Neural cell (in vitro differentiated cells): ENCODE measurements around the gene PPP1R8. TPM values are rescaled to one million over a fixed set of nuclear protein-coding genes. Genes with fewer than 3 reads are reported as not detected.

Experiments used
- H2AFZ ChIP-seq: fragments of 200-600, 300-800 bp; sonication (generic), shearing (Covaris generic); 2 replicates; pipeline ENCODE4 v1.6.0; 2014; ENCODE audit warnings: low read depth, mild to moderate bottlenecking, antibody characterized with exemption, low read length, moderate library complexity
- H3F3A ChIP-seq: fragments of 200-600 bp; shearing (Covaris generic); 2 replicates; pipeline ENCODE4 v1.6.1; 2016; ENCODE audit warnings: mild to moderate bottlenecking, moderate library complexity, mixed read lengths, antibody characterized with exemption, low read length; ENCODE audit not compliant: insufficient read depth, poor library complexity, severe bottlenecking
- H3K27ac ChIP-seq: fragments of 200-600, 300-800 bp; sonication (generic), shearing (Covaris generic); 2 replicates; pipeline ENCODE4 v1.5.1; 2014; ENCODE audit warnings: mild to moderate bottlenecking, low read length, moderate library complexity
- H3K27me3 ChIP-seq: fragments of 300-800, 200-600 bp; sonication (generic), shearing (Covaris generic); 2 replicates; pipeline ENCODE4 v1.6.0; 2014; ENCODE audit warnings: mild to moderate bottlenecking, low read depth, low read length, moderate library complexity; ENCODE audit not compliant: insufficient read depth
- H3K36me3 ChIP-seq: fragments of 300-800, 200-600 bp; sonication (generic), shearing (Covaris generic); 2 replicates; pipeline ENCODE4 v1.5.1; 2014; ENCODE audit warnings: mild to moderate bottlenecking, antibody characterized with exemption, low read length, moderate library complexity; ENCODE audit not compliant: insufficient read depth
- H3K4me2 ChIP-seq: fragments of 300-800, 200-600 bp; sonication (generic), shearing (Covaris generic); 2 replicates; pipeline ENCODE4 v1.6.0; 2014; ENCODE audit warnings: mild to moderate bottlenecking, low read length
- H3K4me3 ChIP-seq: fragments of 300-800, 200-600 bp; sonication (generic), shearing (Covaris generic); 2 replicates; pipeline ENCODE4 v1.5.1; 2014; ENCODE audit warnings: mild to moderate bottlenecking, low read length, moderate library complexity
- H3K79me2 ChIP-seq: fragments of 200-600 bp; shearing (Covaris generic); replicated peaks from 2 replicates; pipeline ENCODE4 v1.6.0; 2014; ENCODE audit warnings: mild to moderate bottlenecking, low read length, moderate library complexity; ENCODE audit not compliant: insufficient read depth
- H3K9ac ChIP-seq: fragments of 300-800, 200-600 bp; sonication (generic), shearing (Covaris generic); 2 replicates; pipeline ENCODE4 v1.6.1; 2016; ENCODE audit warnings: mild to moderate bottlenecking, low read length, mixed read lengths
- H3K9me2 ChIP-seq: fragments of 200-600 bp; shearing (Covaris generic); 2 replicates; pipeline ENCODE4 v1.6.1; 2016; ENCODE audit warnings: mild to moderate bottlenecking, low read length, mixed read lengths; ENCODE audit not compliant: insufficient read depth
- H3K9me3 ChIP-seq: fragments of 200-600, 300-800 bp; sonication (generic), shearing (Covaris generic); 2 replicates; pipeline ENCODE4 v1.6.1; 2016; ENCODE audit warnings: mild to moderate bottlenecking, mixed run types, low read length, moderate library complexity, mixed read lengths
- H4K20me1 ChIP-seq: fragments of 200-600 bp; shearing (Covaris generic); 2 replicates; pipeline ENCODE4 v1.6.1; 2016; ENCODE audit warnings: mild to moderate bottlenecking, mixed run types; ENCODE audit not compliant: insufficient read depth
- EP300 ChIP-seq: fragments of 450-650 bp; conservative IDR thresholded peaks from 2 replicates; pipeline ENCODE4 v1.6.1; 2014; ENCODE audit warnings: antibody characterized with exemption, mild to moderate bottlenecking, moderate library complexity; ENCODE audit not compliant: poor library complexity, severe bottlenecking
- EZH2 ChIP-seq: fragments of 200-600, 300-800 bp; shearing (Covaris generic), sonication (generic); IDR thresholded peaks from 2 replicates; pipeline ENCODE4 v1.6.1; 2014; ENCODE audit warnings: antibody characterized with exemption, low read length, borderline replicate concordance, mild to moderate bottlenecking; ENCODE audit not compliant: insufficient read depth, poor library complexity, severe bottlenecking
- MXI1 ChIP-seq: fragments of 450-650 bp; conservative IDR thresholded peaks from 2 replicates; pipeline ENCODE4 v1.6.1; 2014; ENCODE audit warnings: antibody characterized with exemption, mild to moderate bottlenecking; ENCODE audit not compliant: poor library complexity, severe bottlenecking
- POLR2AphosphoS5 ChIP-seq: IDR thresholded peaks from 2 replicates; pipeline ENCODE4 v1.6.1; 2012
- RAD21 ChIP-seq: fragments of 450-650 bp; conservative IDR thresholded peaks from 2 replicates; pipeline ENCODE4 v1.6.1; 2014; ENCODE audit warnings: antibody characterized with exemption, mild to moderate bottlenecking, moderate library complexity
- SMC3 ChIP-seq: fragments of 450-650 bp; conservative IDR thresholded peaks from 2 replicates; pipeline ENCODE4 v1.6.1; 2014; ENCODE audit warnings: antibody characterized with exemption, mild to moderate bottlenecking, moderate library complexity; ENCODE audit not compliant: poor library complexity
- TAF1 ChIP-seq: IDR thresholded peaks from 2 replicates; pipeline ENCODE4 v1.6.1; 2012; ENCODE audit warnings: low read depth
- polyA plus RNA-seq: library from polyadenylated mRNA; depleted of rRNA; stranded (reverse); fragments of >200 nt; gene quantifications from 2 replicates; pipeline ENCODE4 v1.2.3, GENCODE V29; 2014
- TF ChIP-seq, protein P1 (sequence below): IDR thresholded peaks from 2 replicates; pipeline ENCODE4 v1.6.1; 2012; ENCODE audit warnings: borderline replicate concordance
- TF ChIP-seq, protein P2 (sequence below): fragments of 450-650 bp; IDR thresholded peaks from 2 replicates; pipeline ENCODE4 v1.5.1; 2014; ENCODE audit warnings: antibody characterized with exemption, mild to moderate bottlenecking, moderate library complexity; ENCODE audit not compliant: poor library complexity, severe bottlenecking

The PPP1R8 gene
- polyA plus RNA-seq, 1 donor from 2014 or later = 90.1 TPM

DNA sequence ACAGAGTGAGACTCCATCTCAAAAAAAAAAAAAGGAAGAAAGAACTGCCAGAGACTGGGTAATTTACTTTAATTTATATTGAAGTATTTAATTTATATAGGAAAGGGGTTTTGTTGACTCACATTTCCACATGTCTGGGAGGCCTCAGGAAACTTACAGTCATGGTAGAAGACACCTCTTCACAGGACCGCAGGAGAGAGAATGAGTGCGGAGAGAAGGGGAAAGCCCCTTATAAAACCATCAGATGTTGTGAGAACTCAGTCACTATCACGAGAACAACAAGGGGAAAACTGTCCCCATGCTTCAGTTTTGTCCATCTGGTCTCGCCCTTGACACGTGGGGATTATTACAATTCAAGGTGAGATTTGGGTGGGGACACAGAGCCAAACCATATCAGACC is 25.8 kb upstream of the PPP1R8 start:
- TF ChIP-seq, protein P1, sequence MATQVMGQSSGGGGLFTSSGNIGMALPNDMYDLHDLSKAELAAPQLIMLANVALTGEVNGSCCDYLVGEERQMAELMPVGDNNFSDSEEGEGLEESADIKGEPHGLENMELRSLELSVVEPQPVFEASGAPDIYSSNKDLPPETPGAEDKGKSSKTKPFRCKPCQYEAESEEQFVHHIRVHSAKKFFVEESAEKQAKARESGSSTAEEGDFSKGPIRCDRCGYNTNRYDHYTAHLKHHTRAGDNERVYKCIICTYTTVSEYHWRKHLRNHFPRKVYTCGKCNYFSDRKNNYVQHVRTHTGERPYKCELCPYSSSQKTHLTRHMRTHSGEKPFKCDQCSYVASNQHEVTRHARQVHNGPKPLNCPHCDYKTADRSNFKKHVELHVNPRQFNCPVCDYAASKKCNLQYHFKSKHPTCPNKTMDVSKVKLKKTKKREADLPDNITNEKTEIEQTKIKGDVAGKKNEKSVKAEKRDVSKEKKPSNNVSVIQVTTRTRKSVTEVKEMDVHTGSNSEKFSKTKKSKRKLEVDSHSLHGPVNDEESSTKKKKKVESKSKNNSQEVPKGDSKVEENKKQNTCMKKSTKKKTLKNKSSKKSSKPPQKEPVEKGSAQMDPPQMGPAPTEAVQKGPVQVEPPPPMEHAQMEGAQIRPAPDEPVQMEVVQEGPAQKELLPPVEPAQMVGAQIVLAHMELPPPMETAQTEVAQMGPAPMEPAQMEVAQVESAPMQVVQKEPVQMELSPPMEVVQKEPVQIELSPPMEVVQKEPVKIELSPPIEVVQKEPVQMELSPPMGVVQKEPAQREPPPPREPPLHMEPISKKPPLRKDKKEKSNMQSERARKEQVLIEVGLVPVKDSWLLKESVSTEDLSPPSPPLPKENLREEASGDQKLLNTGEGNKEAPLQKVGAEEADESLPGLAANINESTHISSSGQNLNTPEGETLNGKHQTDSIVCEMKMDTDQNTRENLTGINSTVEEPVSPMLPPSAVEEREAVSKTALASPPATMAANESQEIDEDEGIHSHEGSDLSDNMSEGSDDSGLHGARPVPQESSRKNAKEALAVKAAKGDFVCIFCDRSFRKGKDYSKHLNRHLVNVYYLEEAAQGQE = no peak
- TF ChIP-seq EZH2 (no peak), POLR2AphosphoS5 (no peak), SMC3 (no peak), MXI1 (no peak)

DNA sequence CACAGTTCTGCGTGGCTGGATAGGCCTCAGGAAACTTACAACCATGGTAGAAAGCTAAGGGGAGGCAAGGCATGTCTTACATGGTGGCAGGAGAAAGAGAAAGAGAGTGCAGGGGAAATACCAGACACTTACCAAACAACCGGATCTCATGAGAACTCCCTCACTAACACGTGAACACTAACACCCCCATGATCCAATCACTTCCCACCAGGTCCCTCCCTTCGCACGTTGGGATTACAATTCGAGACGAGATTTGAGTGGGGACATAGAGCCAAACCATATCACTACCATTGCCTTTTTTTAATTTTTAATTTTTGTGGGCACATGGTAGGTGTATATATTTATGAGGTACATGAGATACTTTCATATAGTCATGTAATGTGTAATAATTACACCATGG is 23.8 kb upstream of the PPP1R8 start:
- no peak overlapping the region for H3K4me2 ChIP-seq

More for the DNA sequence above, 25.8 kb upstream of the PPP1R8 start:
- no peak overlapping the region for H3K4me2 ChIP-seq
- no peaks in the 10 kb centered on the region for H4K20me1 ChIP-seq
- no peak overlapping the region for H2AFZ ChIP-seq
- no peak overlapping the region for H3K4me3 ChIP-seq
- H3K27me3 ChIP-seq = no peaks in the 10 kb centered on the region
- H3K9ac ChIP-seq = no peak overlapping the region
- H3F3A ChIP-seq = no peaks in the 10 kb centered on the region
- H3K36me3 ChIP-seq = no peaks in the 10 kb centered on the region
- H3K9me2 ChIP-seq = no peaks in the 10 kb centered on the region
- no peaks in the 10 kb centered on the region for H3K79me2 ChIP-seq
- no peak overlapping the region for H3K27ac ChIP-seq
- no peaks in the 10 kb centered on the region for H3K9me3 ChIP-seq

More for the DNA sequence above, 23.8 kb upstream of the PPP1R8 start:
- Histone ChIP-seq H3K79me2 (no peaks in the 10 kb centered on the region), H3K27ac (no peak overlapping the region), H3K27me3 (no peaks in the 10 kb centered on the region), H3F3A (no peaks in the 10 kb centered on the region), H3K9me3 (no peaks in the 10 kb centered on the region), H2AFZ (no peak overlapping the region), H3K9me2 (no peaks in the 10 kb centered on the region), H3K4me3 (no peak overlapping the region), H3K9ac (no peak overlapping the region), H4K20me1 (no peaks in the 10 kb centered on the region), H3K36me3 (no peaks in the 10 kb centered on the region)
- no peak for TF ChIP-seq EP300
- no peak for TF ChIP-seq RAD21
- TF ChIP-seq MXI1 = no peak
- TF ChIP-seq EZH2 = no peak
- no peak for TF ChIP-seq TAF1
- no peak for TF ChIP-seq POLR2AphosphoS5
- TF ChIP-seq, protein P2, sequence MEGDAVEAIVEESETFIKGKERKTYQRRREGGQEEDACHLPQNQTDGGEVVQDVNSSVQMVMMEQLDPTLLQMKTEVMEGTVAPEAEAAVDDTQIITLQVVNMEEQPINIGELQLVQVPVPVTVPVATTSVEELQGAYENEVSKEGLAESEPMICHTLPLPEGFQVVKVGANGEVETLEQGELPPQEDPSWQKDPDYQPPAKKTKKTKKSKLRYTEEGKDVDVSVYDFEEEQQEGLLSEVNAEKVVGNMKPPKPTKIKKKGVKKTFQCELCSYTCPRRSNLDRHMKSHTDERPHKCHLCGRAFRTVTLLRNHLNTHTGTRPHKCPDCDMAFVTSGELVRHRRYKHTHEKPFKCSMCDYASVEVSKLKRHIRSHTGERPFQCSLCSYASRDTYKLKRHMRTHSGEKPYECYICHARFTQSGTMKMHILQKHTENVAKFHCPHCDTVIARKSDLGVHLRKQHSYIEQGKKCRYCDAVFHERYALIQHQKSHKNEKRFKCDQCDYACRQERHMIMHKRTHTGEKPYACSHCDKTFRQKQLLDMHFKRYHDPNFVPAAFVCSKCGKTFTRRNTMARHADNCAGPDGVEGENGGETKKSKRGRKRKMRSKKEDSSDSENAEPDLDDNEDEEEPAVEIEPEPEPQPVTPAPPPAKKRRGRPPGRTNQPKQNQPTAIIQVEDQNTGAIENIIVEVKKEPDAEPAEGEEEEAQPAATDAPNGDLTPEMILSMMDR = no peak
- TF ChIP-seq, protein P1 = no peak
- TF ChIP-seq SMC3 = no peak
